Stimulated activated CD8-positive, alpha-beta memory T cell treated with anti-CD3 and anti-CD28 coated beads, Interleukin-2, amount 100 ng/mL, for 1 hour (primary cell): ENCODE data around the gene ISYNA1.

Experiments used
- DNase-seq, 2 donors: peaks; one replicate each; pipeline ENCODE4 v3.0.0-alpha.2; 2020; ENCODE audit warnings: low read depth in 2 of 2

The ISYNA1 gene

DNA sequence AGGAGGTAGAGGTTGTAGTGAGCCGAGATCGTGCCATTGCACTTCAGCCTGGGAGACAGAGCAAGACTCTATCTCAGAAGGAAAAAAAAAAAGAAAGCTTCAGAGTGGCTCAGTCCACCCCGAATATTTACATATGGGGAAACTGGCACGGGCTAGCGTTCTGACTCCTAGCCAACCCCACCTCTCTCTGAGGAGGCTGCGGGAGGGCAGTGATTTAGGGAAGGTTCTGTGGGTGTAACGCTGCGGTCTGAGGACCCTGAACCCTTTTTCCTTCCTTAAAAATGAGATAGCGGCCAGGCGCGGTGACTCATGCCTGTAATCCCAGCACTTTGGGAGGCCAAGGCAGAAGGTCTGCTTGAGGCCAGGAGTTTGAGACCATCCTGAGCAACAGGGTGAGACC, 45.5 kb downstream of the ISYNA1 start:
- no peak for DNase-seq

- DNase-seq = no peak
Measured at GRCh38 chr19:18391509-18392075, 46.3 kb downstream of the ISYNA1 start.

- DNase-seq = no peak
Measured at GRCh38 chr19:18390065-18390907, 47.6 kb downstream of the ISYNA1 start.

DNA sequence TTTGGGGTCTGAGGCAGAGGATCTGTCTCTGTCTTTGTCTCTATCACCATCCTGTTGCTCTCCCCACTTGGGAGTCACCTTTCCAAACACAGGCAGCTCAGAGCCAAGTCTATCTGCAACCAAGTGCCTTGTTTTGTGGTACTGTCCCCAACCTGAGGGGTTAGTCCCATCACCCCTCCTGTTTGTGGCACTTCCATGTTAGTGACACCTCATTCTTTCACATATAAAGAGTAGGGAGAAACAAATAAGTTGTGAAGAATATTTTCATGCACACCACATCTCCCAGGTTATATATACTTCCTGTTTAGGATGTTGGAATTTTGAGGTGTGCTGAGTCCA, 48.2 kb downstream of the ISYNA1 start:
- no peak for DNase-seq

DNA sequence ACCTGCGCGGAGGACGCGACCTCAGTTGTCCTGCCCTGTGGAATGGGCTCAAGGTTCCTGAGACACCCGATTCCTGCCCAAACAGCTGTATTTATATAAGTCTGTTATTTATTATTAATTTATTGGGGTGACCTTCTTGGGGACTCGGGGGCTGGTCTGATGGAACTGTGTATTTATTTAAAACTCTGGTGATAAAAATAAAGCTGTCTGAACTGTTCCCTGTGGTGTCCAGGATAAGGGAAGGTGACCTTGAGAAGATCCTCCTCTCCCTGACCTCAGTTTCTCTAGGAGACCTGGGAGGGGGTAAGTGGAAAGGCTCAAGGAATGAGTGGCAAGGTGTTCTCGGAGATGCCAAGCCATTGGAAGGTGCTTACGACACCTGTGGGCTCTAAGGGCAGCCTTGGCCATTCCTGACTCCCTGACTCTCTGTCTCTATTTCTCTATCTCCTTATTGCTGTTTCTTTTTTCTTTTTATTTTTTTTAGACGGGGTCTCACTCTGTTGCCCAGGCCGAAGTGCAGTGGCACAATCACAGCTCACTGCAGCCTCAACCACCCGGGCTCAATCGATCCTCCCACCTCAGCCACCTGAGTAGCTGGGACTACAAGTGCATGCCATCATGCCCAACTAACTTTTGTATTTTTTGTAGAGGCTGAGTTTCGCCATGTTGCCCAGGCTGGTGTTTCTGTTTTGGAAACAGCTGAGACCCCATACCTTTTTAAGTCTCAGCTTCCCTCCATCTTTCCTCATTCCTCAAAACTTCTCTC, 48.8 kb downstream of the ISYNA1 start:
- DNase-seq = no peak

- peak; percentile 57 to 61 for DNase-seq
Measured at GRCh38 chr19:18388100-18388959, 49.6 kb downstream of the ISYNA1 start.

- no peak for DNase-seq
Measured at GRCh38 chr19:18386543-18387271, 51.2 kb downstream of the ISYNA1 start.

GRCh38 chr19:18385675-18386542, 52.0 kb downstream of the ISYNA1 start, which contains the start of gene GDF15:
GDF15 (plus strand) TSS chr19:18386158; CDS start chr19:18386190, 32 bp downstream.
- no peak for DNase-seq

DNA sequence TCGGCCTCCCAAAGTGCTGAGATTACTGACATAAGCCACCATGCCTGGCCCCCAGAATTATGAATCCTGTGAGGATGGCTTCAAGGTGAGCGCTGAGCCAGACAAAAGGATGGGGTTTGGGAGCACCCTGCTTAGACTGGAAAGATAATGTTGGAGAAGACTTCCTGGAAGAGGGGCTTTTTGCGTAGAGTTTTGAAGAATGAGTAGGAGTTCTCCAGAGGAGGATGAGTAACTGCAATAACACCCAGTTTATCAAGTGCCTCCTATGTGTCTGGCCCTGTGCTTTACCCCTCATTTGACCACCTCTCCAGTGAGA, 52.6 kb downstream of the ISYNA1 start:
- no peak for DNase-seq

DNA sequence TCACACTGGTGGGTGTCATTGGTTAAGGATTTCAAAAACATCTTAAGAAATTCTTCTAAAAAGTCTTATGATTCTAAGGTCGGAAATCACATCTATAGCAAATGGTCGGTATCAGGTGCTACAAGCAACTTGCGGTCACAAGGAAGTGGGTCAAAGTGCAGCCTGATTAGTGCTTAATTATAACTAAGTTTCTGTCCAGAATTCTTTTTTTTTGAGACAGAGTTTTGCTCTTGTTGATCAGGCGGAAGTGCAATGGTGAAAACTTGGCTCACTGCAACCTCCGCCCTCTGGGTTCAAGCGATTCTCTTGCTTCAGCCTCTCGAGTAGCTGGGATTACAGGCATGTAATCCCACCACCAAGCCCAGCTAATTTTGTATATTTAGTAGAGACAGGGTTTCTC, 53.2 kb downstream of the ISYNA1 start:
- DNase-seq = no peak
